SK-N-DZ (cell line): ENCODE data around the gene TSHZ3.

Experiments
- DNase-seq: peaks from one replicate; pipeline ENCODE4 v3.0.0-alpha.2; 2015; ENCODE audit warnings: low spot score

Gene TSHZ3

GRCh38 chr19:31290931-31291590 lies 58.2 kb downstream of the TSHZ3 start:
- DNase-seq, result no peak

- no peak for DNase-seq
These were observed 59.3 kb downstream of the TSHZ3 start for GRCh38 chr19:31289976-31290375.

- DNase-seq, result no peak
These were observed 59.8 kb downstream of the TSHZ3 start for GRCh38 chr19:31289381-31289880.

GRCh38 chr19:31286491-31286890 lies 62.7 kb downstream of the TSHZ3 start:
- no peak for DNase-seq

GRCh38 chr19:31285744-31286143 lies 63.5 kb downstream of the TSHZ3 start:
- no peak for DNase-seq

- DNase-seq, result no peak
These were observed 64.6 kb downstream of the TSHZ3 start for GRCh38 chr19:31284621-31285020.

GRCh38 chr19:31283701-31284100 lies 65.5 kb downstream of the TSHZ3 start:
- no peak for DNase-seq

GRCh38 chr19:31282346-31282745 lies 66.9 kb downstream of the TSHZ3 start:
- no peak for DNase-seq

- no peak for DNase-seq
These were observed 68.8 kb downstream of the TSHZ3 start for GRCh38 chr19:31280287-31281006.

GRCh38 chr19:31279436-31279765 lies 69.8 kb downstream of the TSHZ3 start:
- DNase-seq, result no peak

GRCh38 chr19:31278555-31279435 lies 70.4 kb downstream of the TSHZ3 start:
- DNase-seq, result no peak

GRCh38 chr19:31277516-31277915 lies 71.7 kb downstream of the TSHZ3 start:
- DNase-seq, result no peak

- no peak for DNase-seq
These were observed 72.4 kb downstream of the TSHZ3 start for GRCh38 chr19:31276831-31277230.

GRCh38 chr19:31275068-31275334 lies 74.2 kb downstream of the TSHZ3 start:
- no peak for DNase-seq

- DNase-seq, result no peak
These were observed 74.8 kb downstream of the TSHZ3 start for GRCh38 chr19:31274251-31275067.

GRCh38 chr19:31272583-31273106 lies 76.6 kb downstream of the TSHZ3 start:
- DNase-seq, result no peak

- peak; percentile 40 for DNase-seq
These were observed 77.8 kb downstream of the TSHZ3 start for GRCh38 chr19:31271306-31271911.

GRCh38 chr19:31270897-31271296 lies 78.3 kb downstream of the TSHZ3 start:
- no peak for DNase-seq

GRCh38 chr19:31269425-31270127 lies 79.7 kb downstream of the TSHZ3 start:
- DNase-seq, result peak; percentile 53

- DNase-seq, result no peak
These were observed 80.4 kb downstream of the TSHZ3 start for GRCh38 chr19:31268751-31269383.
